ENCODE measurements around the gene FKBP5. TPM values are rescaled to one million over a fixed set of nuclear protein-coding genes. Genes with fewer than 3 reads are reported as not detected.
A peak's percentile ranks its signal among the peaks of the same experiment; 100 is the strongest.
"Not testable (repeated sequence)": the region's sequence is repeated elsewhere in the genome, so short reads cannot be mapped to it uniquely, and the experiment has no call there.

Gene FKBP5
- total RNA-seq = 100 to 1,000 TPM; 202 to 208 TPM

DNA sequence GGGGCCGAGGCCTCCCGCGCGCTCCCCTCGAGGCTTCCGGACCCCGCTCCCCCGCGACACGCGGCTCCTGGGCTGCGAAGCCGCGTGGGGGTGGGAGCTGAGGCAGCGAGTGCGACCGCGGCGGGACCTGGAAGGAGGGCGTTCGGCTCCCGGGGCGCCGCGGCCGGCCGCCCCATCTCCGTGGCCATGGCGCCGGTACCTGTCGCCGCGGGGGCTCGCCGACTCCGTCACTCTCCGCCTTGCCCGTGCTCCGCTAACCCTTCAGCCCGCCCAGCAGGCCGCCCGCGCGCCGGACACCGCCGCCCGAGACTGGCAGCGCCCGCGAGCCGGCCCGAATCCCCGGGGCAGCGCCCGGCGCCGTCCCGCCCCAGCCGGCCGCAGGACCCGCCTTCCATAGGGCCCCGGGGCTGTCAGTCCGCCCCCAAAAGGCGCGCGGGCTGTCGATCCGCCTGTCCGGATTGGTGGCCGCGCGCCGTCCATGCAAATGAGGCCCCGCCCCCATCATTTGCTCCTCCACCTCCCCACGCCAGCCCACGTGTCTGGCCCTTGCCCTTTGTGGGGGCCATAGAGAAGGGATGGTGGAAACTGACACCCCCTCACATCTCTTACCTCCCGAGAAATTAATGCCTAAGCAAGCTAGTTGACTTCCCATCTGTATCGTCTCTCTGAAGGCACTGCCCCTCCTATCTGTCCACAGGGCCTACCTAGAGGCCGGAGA is at the start of gene FKBP5:
Gene FKBP5, minus strand, starts transcription at position 311 of the 718 bp plus-strand sequence. CDS start 46,091 bp downstream, outside the sequence.
- Mint-ChIP-seq H3K4me3 (peak within 1 kb of the TSS; percentile 97), H3K27me3 (ENCODE audit: low read depth) (no peaks in the 10 kb centered on the region), H3K27ac (peak within 1 kb of the TSS; percentile 94), H3K36me3 (ENCODE audit: low read depth) (peaks cover 21% of the 10 kb centered on the region), H3K4me1 (ENCODE audit: low read depth) (peaks cover 16% of the 10 kb centered on the region), H3K9me3 (no peaks in the 10 kb centered on the region)
- CTCF ChIA-PET = interaction anchor here (0.6 to 2.0 kb wide), 4 partner anchors 10 to 66 kb away, joined by 3 to 7 read pairs (median 4); no protein-coding TSS in a partner anchor
- peak; percentile 92 for DNase-seq
- intact Hi-C loops (cut with micrococcal nuclease) = loop anchor here (1.0 to 2.0 kb wide), 5 partner anchors 19 to 48 kb away; partner anchors contain the start of gene ARMC12

DNA sequence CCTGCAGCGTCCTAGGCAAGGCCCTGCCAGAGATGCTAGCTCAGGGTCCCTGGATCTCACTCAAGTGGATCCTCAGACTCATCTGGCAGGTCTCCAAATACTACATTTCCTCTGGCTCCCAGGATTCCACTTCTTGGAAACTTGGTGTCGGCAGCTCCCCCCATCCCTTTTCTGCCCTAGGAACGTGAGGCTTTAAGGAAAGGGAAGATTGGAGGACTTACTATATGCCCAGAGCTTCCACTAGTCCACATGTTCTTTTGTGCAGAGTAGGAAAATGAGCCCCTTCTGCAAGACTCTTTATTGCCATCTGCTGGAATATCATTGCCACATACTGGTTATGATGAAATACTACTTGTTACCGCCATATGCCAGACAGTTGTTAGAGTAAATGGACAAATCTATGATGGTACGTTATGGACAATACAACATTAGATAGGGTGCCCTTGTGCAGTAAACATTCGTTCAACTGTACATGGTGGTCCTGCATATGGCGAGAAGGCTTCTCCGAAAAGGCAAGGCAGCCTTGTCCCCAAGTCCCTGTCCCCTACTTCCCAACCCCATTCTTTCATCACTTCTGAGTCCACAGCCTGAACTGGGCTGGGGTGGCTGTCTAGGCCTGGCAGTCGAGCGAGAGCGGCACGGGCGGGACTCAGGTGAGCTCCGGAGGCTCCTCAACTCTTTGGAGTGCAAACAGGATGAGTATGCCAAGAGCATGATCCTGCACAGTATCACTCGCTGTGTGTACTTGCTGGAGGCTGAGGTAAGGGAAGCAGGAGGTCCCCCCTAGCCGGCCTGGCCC is 48.9 kb upstream of the FKBP5 start:
- CTCF ChIA-PET = interaction anchor here (0.5 to 6.1 kb wide), 48 partner anchors 9 to 505 kb away, joined by 3 to 207 read pairs (median 5); partner anchors contain the start of gene TEAD3
- peak overlapping the region; percentile 77 for H3K27ac Mint-ChIP-seq
- peak overlapping the region; percentile 29 for H3K4me3 Mint-ChIP-seq
- intact Hi-C loops (cut with micrococcal nuclease) = loop anchor here (1.0 to 5.0 kb wide), 7 partner anchors 49 to 440 kb away; partner anchors contain the start of genes DEF6, FKBP5, PPARD and RPL10A
- no peak for DNase-seq
- no peaks in the 10 kb centered on the region for H3K27me3 Mint-ChIP-seq (ENCODE audit: low read depth)
- H3K4me1 Mint-ChIP-seq (ENCODE audit: low read depth) = peaks cover 47% of the 10 kb centered on the region
- H3K36me3 Mint-ChIP-seq (ENCODE audit: low read depth) = no peaks in the 10 kb centered on the region
- no peaks in the 10 kb centered on the region for H3K9me3 Mint-ChIP-seq

DNA sequence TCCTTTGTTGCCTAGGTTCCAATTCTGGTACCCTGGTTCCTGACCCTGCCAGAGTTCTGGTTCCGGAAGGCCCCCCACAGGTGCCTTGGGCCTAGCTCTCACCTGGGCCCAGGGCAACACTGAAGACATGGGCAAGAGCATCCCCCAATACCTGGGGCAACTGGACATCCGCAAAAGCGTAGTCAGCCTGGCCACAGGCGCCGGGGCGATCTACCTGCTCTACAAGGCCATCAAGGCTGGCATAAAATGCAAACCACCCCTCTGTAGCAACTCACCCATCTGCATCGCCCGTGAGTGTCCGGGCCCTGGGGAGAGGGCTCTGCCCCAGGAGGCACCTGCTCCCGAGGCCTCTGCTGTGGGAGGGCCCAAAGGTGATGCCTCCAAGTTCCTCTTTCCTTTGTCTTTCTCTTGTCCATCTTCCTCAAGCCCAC is 48.3 kb upstream of the FKBP5 start, which contains the start of gene ARMC12:
Gene ARMC12, plus strand, starts transcription at position 51 of the 431 bp plus-strand sequence. Its CDS starts 77 bp downstream, at position 128.
- Mint-ChIP-seq H3K36me3 (ENCODE audit: low read depth) (no peaks in the 10 kb centered on the region), H3K9me3 (no peaks in the 10 kb centered on the region), H3K4me3 (peak within 1 kb of the TSS; percentile 29), H3K27me3 (ENCODE audit: low read depth) (no peaks in the 10 kb centered on the region), H3K4me1 (ENCODE audit: low read depth) (peaks cover 52% of the 10 kb centered on the region), H3K27ac (peak within 1 kb of the TSS; percentile 77)
- DNase-seq = no peak
- CTCF ChIA-PET = interaction anchor here (0.5 to 6.1 kb wide), 58 partner anchors 8 to 505 kb away, joined by 3 to 207 read pairs (median 5); partner anchors contain the start of gene TEAD3
- intact Hi-C loops (cut with micrococcal nuclease) = loop anchor here (1.0 to 5.0 kb wide), 9 partner anchors 48 to 440 kb away; partner anchors contain the start of genes DEF6, FKBP5, PPARD and RPL10A

DNA sequence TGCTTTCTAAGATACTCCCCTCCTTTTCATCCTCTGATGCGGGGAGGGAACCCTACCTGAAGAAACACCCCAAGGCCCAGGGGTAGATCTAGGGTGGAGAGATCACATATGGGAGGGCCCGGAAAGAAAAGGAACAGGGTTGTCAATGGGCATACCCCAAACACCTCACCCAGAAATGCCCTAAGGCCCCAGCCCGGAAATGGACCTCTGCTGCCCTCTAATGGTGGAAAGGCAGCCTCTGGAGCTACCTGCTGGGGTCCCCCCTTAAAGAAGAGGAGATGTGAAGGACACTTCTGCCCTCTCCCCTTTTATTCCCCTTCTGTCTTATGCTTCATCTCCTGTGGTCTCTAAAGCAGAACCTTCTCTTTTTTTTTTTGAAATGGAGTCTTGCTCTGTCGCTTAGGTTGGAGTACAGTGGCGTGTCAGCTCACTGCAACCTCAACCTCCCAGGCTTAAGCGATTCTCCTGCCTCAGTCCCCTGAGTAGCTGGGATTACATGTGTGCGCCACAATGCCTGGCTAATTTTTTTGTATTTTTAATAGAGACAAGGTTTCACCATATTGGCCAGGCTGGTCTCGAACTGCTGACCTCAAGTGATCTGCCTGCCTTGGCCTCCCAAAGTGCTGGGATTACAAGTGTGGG is 47.7 kb upstream of the FKBP5 start:
- Mint-ChIP-seq H3K4me1 (ENCODE audit: low read depth) (peaks cover 52% of the 10 kb centered on the region), H3K27me3 (ENCODE audit: low read depth) (no peaks in the 10 kb centered on the region), H3K36me3 (ENCODE audit: low read depth) (no peaks in the 10 kb centered on the region), H3K4me3 (no peak overlapping the region), H3K27ac (no peak overlapping the region), H3K9me3 (no peaks in the 10 kb centered on the region)
- DNase-seq = peak; percentile 93
- intact Hi-C loops (cut with micrococcal nuclease) = loop anchor here (1.0 to 5.0 kb wide), 5 partner anchors 48 to 394 kb away; partner anchors contain the start of genes FKBP5, PPARD and RPL10A
- CTCF ChIA-PET = interaction anchor here (0.6 to 6.1 kb wide), 51 partner anchors 10 to 395 kb away, joined by 3 to 207 read pairs (median 5); partner anchors contain the start of gene TEAD3

DNA sequence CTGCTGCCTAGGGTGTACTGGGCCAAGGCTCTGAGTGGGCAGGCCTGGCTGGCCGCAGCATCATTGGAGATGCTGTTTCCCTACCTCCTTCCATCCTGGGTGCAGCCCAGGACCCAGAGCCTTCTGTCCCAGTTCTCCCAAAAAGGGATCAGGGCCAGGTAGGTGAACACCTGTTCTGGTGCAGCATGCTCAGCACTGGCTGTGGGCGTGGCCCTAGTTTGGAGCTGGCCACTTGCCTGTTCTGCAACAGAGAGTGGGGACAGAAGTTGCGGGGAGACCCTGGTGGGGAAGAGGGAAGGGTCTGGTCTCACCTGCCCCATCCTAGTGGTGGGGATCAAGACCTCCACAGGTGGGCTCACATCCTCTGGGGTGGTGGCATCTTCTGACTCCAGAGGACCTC is 46.7 kb upstream of the FKBP5 start:
- no peak for DNase-seq
- peaks cover 58% of the 10 kb centered on the region for H3K4me1 Mint-ChIP-seq (ENCODE audit: low read depth)
- no peaks in the 10 kb centered on the region for H3K36me3 Mint-ChIP-seq (ENCODE audit: low read depth)
- H3K27me3 Mint-ChIP-seq (ENCODE audit: low read depth) = no peaks in the 10 kb centered on the region
- CTCF ChIA-PET = interaction anchor here (0.6 to 6.1 kb wide), 22 partner anchors 9 to 317 kb away, joined by 3 to 207 read pairs (median 16); no protein-coding TSS in a partner anchor
- H3K4me3 Mint-ChIP-seq = no peak overlapping the region
- intact Hi-C loops (cut with micrococcal nuclease) = loop anchor here (5.0 kb wide), 1 partner anchor 268 kb away; the partner anchor contains the start of gene RPL10A
- no peaks in the 10 kb centered on the region for H3K9me3 Mint-ChIP-seq
- H3K27ac Mint-ChIP-seq = no peak overlapping the region

DNA sequence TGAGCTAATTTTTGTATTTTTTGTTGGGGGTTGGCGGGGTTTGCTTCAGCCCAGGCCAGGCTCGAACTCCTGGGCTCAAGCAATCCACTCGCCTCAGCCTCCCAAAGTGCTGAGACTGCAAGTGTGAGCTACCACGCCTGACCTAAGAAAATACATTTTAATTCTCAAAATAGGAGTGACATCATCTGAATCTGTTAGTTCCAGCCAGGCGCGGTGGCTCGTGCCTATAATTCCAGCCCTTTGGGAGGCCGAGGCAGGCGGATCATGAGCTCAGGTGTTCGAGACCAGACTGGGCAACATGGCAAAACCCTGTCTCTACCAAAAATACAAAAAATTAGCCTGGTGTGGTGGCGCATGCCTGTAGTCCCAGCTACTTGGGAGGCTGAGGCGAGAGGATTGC is 45.6 kb upstream of the FKBP5 start:
- H3K36me3 Mint-ChIP-seq (ENCODE audit: low read depth); intact Hi-C loops (cut with micrococcal nuclease); H3K27me3 Mint-ChIP-seq (ENCODE audit: low read depth); H3K4me3 Mint-ChIP-seq; H3K27ac Mint-ChIP-seq; DNase-seq; H3K9me3 Mint-ChIP-seq: not testable (repeated sequence)
- peaks cover 68% of the 10 kb centered on the region for H3K4me1 Mint-ChIP-seq (ENCODE audit: low read depth)
- CTCF ChIA-PET = interaction anchor here (0.6 to 3.5 kb wide), 15 partner anchors 48 to 261 kb away, joined by 3 to 18 read pairs (median 7); no protein-coding TSS in a partner anchor

DNA sequence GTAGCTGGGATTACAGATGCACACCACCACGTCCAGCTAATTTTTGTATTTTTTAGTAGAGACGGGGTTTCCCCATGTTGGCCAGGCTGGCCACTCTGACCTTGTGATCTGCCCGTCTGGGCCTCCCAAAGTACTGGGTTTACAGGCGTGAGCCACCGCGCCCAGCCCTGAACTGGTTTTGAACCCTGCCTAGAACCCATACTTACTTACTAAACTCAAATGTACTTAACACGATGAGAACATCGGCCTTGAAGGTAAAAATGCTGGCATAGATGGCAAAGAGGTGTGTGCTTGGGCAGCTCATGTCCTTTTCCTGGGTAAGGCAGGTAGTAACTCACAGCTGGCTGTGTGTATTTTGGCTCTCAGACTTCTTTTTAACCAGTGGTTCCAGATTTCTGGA is 44.9 kb upstream of the FKBP5 start:
- Mint-ChIP-seq H3K4me1 (ENCODE audit: low read depth) (peaks cover 74% of the 10 kb centered on the region), H3K27me3 (ENCODE audit: low read depth) (no peaks in the 10 kb centered on the region), H3K36me3 (ENCODE audit: low read depth) (no peaks in the 10 kb centered on the region), H3K9me3 (no peaks in the 10 kb centered on the region), H3K4me3 (no peak overlapping the region), H3K27ac (no peak overlapping the region)
- intact Hi-C loops (cut with micrococcal nuclease) = no loop called here
- CTCF ChIA-PET = interaction anchor here (0.6 to 3.2 kb wide), 17 partner anchors 14 to 211 kb away, joined by 3 to 18 read pairs (median 5); no protein-coding TSS in a partner anchor
- no peak for DNase-seq

DNA sequence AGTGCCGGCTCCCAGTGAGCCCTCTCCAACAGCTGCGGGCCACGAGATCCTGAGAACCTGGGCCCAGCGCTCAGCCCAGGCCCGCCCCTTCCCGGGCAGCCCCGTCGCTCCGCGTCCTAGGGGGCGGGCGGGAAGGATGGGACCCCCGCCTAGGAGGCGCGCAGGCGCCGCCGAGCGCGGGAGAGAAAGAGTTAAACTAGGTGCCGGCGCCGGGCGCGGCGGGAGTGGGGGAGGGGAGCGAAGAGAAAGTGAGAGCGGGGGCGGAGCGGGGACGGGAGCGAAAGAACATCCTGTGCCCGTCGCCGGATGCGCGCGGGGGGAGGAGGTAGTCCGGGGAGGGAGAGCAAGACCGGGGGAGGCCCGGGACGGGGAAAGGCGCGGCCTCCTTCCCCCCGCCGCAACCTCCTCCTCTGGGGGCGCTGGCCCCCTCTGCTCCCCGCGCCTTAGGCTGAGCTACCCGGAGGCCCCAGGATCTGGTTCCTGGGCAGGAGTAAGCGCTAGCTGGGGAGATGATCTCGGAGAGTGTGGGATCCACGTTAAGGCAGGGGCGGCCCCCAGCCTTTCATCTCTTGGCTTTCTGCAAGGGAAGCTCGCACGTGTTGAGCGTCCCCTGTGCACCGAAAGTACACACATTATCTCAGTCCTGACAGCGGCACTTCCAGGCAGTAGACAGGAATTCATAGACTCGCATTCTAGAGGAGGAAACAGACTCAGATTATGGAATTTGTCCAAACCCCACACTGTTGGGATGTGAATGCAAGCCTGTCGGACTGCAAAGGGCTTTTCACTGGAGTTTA is 43.2 kb upstream of the FKBP5 start:
- peak overlapping the region; percentile 78 for H3K4me3 Mint-ChIP-seq
- H3K36me3 Mint-ChIP-seq (ENCODE audit: low read depth) = no peaks in the 10 kb centered on the region
- intact Hi-C loops (cut with micrococcal nuclease) = loop anchor here (1.0 kb wide), 6 partner anchors 13 to 209 kb away; no protein-coding TSS in a partner anchor
- H3K27me3 Mint-ChIP-seq (ENCODE audit: low read depth) = no peaks in the 10 kb centered on the region
- peaks cover 78% of the 10 kb centered on the region for H3K4me1 Mint-ChIP-seq (ENCODE audit: low read depth)
- no peaks in the 10 kb centered on the region for H3K9me3 Mint-ChIP-seq
- peak; percentile 98 for DNase-seq
- CTCF ChIA-PET = interaction anchor here (0.6 to 3.2 kb wide), 11 partner anchors 45 to 209 kb away, joined by 3 to 18 read pairs (median 4); no protein-coding TSS in a partner anchor
- peak overlapping the region; percentile 87 for H3K27ac Mint-ChIP-seq

DNA sequence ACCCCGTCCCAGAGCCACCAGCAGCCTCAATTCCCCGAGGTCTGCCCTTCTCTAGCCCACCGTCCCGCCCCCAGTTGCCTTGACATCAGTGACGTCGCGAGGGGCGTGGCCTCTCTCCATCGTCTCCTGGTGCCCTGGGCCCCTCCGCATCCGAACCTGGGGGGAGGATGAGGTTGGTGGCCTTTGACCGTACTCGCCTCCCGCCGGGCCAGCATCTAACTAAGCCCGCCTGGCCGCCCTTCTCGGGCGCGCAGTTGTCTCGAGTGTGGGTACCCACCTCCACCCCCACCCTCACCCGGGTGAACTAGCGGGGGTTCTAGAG is 42.7 kb upstream of the FKBP5 start:
- Mint-ChIP-seq H3K4me3 (peak overlapping the region; percentile 78), H3K9me3 (no peaks in the 10 kb centered on the region), H3K4me1 (ENCODE audit: low read depth) (peaks cover 82% of the 10 kb centered on the region), H3K27me3 (ENCODE audit: low read depth) (no peaks in the 10 kb centered on the region), H3K36me3 (ENCODE audit: low read depth) (no peaks in the 10 kb centered on the region), H3K27ac (peak overlapping the region; percentile 87)
- peak; percentile 96 for DNase-seq
- CTCF ChIA-PET = interaction anchor here (1.0 to 3.2 kb wide), 5 partner anchors 62 to 180 kb away, joined by 3 to 17 read pairs (median 5); no protein-coding TSS in a partner anchor
- intact Hi-C loops (cut with micrococcal nuclease) = no loop called here

DNA sequence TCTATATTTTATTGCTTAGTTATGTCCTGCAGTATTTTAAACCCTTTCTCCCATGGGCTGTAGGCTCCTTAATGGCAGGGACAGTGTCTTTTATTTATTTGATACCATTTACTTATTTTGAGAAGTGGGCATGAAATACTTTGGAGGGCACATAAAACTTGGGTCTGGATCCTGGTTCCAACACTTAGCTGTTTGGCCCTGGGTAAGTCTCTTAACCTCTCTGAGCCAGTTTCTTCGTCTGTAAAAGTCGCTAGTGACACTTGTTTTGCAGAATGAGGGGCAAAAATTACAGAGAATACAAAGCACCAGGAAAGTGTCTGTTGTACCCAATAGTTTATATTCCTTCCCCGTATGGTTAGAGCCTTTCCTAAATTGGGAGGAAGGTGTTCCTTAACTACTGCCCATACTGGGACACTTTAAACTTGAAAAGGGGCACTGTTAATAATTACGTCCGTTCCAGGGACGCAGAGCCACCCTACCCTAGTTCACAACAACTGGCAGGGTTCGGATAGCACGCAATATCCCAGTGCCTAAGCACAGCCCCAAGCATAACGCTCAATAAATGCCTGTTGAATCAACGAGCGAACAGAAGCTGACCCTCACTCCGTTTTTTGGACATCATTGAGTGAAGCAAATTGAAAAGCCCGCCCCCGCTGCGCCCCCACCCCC is 42.2 kb upstream of the FKBP5 start:
- intact Hi-C loops (cut with micrococcal nuclease) = no loop called here
- Mint-ChIP-seq H3K27me3 (ENCODE audit: low read depth) (no peaks in the 10 kb centered on the region), H3K4me3 (peak overlapping the region; percentile 78), H3K36me3 (ENCODE audit: low read depth) (no peaks in the 10 kb centered on the region), H3K4me1 (ENCODE audit: low read depth) (peaks cover 83% of the 10 kb centered on the region), H3K27ac (peak overlapping the region; percentile 87), H3K9me3 (no peaks in the 10 kb centered on the region)
- CTCF ChIA-PET = interaction anchor here (0.6 to 1.6 kb wide), 5 partner anchors 40 to 180 kb away, joined by 3 to 5 read pairs (median 3); no protein-coding TSS in a partner anchor
- DNase-seq = no peak

Measured in activated naive CD4-positive, alpha-beta T cell treated with anti-CD3 and anti-CD28 coated beads for 36 hours (primary cell).